Pulmonary artery endothelial cell (primary cell): ENCODE results near the gene CFAP20DC. TPM values are rescaled to one million over a fixed set of nuclear protein-coding genes. Genes with fewer than 3 reads are reported as not detected.
A peak's percentile ranks its signal among the peaks of the same experiment; 100 is the strongest.
"Not testable (repeated sequence)": the region's sequence is repeated elsewhere in the genome, so short reads cannot be mapped to it uniquely, and the experiment has no call there.

ENCODE experiments used
- DNase-seq: peaks from one replicate; pipeline ENCODE4 v3.0.0-alpha.2; 2011; ENCODE audit warnings: low read depth, low spot score
- total RNA-seq: library from RNA; depleted of rRNA; stranded (reverse); fragments of >200 nt; gene quantifications from 2 replicates; pipeline ENCODE4 v1.2.3, GENCODE V29; 2014

CFAP20DC gene
- total RNA-seq, 1 donor from 2014 or later = 1.1 TPM

GRCh38 chr3:59023612-59024011, 26.2 kb downstream of the CFAP20DC start:
- no peak for DNase-seq

GRCh38 chr3:59017617-59017984, 32.2 kb downstream of the CFAP20DC start:
- no peak for DNase-seq

- no peak for DNase-seq
Observed at GRCh38 chr3:59016930-59017616, 32.8 kb downstream of the CFAP20DC start.

- no peak for DNase-seq
Observed at GRCh38 chr3:59013611-59014010, 36.2 kb downstream of the CFAP20DC start.

GRCh38 chr3:59006634-59007517, 42.9 kb downstream of the CFAP20DC start:
- DNase-seq = no peak

GRCh38 chr3:59001675-59002074, 48.1 kb downstream of the CFAP20DC start:
- no peak for DNase-seq

- no peak for DNase-seq
Observed at GRCh38 chr3:58999774-59000160, 50.1 kb downstream of the CFAP20DC start.

- DNase-seq = no peak
Observed at GRCh38 chr3:58999134-58999773, 50.6 kb downstream of the CFAP20DC start.

- DNase-seq = peak; percentile 39
Observed at GRCh38 chr3:58998476-58999117, 51.2 kb downstream of the CFAP20DC start.

GRCh38 chr3:58996730-58997129, 53.1 kb downstream of the CFAP20DC start:
- DNase-seq = no peak

GRCh38 chr3:58994746-58995330, 55.0 kb downstream of the CFAP20DC start:
- peak; percentile 27 for DNase-seq

- no peak for DNase-seq
Observed at GRCh38 chr3:58993547-58993946, 56.3 kb downstream of the CFAP20DC start.

- DNase-seq = no peak
Observed at GRCh38 chr3:58991623-58992022, 58.2 kb downstream of the CFAP20DC start.

GRCh38 chr3:58991026-58991425, 58.8 kb downstream of the CFAP20DC start:
- no peak for DNase-seq

- DNase-seq = no peak
Observed at GRCh38 chr3:58989955-58990354, 59.9 kb downstream of the CFAP20DC start.

- peak; percentile 2 for DNase-seq
Observed at GRCh38 chr3:58989163-58989562, 60.7 kb downstream of the CFAP20DC start.

GRCh38 chr3:58988041-58988440, 61.8 kb downstream of the CFAP20DC start:
- no peak for DNase-seq

- DNase-seq = no peak
Observed at GRCh38 chr3:58986654-58987053, 63.2 kb downstream of the CFAP20DC start.

GRCh38 chr3:58979840-58980239, 70.0 kb downstream of the CFAP20DC start:
- no peak for DNase-seq

GRCh38 chr3:58973796-58974195, 76.0 kb downstream of the CFAP20DC start:
- no peak for DNase-seq

- not testable (repeated sequence) for DNase-seq
Observed at GRCh38 chr3:58967866-58968265, 82.0 kb downstream of the CFAP20DC start.
